K562 (cell line): ENCODE data around the gene RABL3.

Source experiments
- E2F4 ChIP-seq: sonication (generic); formaldehyde crosslinking; IDR thresholded peaks from 2 replicates; pipeline ENCODE4 v1.8.0; 2022; ENCODE audit warnings: mild to moderate bottlenecking, low read depth, missing genetic modification reagents
- HDAC1 ChIP-seq, 2 experiments: fragments of 450-650 bp; IDR thresholded peaks; 2 replicates each; pipeline ENCODE4 v1.6.1; 2016 to 2017; ENCODE audit warnings: inconsistent platforms in 1 of 2, mild to moderate bottlenecking in 1 of 2, moderate library complexity in 1 of 2
- HDGF ChIP-seq: fragments of 450-650 bp; IDR thresholded peaks from 2 replicates; pipeline ENCODE4 v1.6.1; 2016
- HNRNPUL1 ChIP-seq: fragments of 200-400 bp; formaldehyde crosslinking; IDR thresholded peaks from 2 replicates; pipeline ENCODE4 v1.6.1; 2017; ENCODE audit warnings: low read length
- ZNF217 ChIP-seq: sonication (generic); formaldehyde crosslinking; IDR thresholded peaks from 2 replicates; pipeline ENCODE4 v1.8.0; 2022; ENCODE audit warnings: mild to moderate bottlenecking, missing genetic modification reagents
- ZNF668 ChIP-seq: fragments of 250-450 bp; sonication (Bioruptor Pico); IDR thresholded peaks from 2 replicates; pipeline ENCODE4 v1.8.0; 2022; ENCODE audit warnings: mild to moderate bottlenecking, inconsistent platforms
- TF ChIP-seq, protein P1 (sequence below): fragments of 450-650 bp; formaldehyde crosslinking; IDR thresholded peaks from 2 replicates; pipeline ENCODE4 v1.4.0; 2020; ENCODE audit warnings: mild to moderate bottlenecking, moderate library complexity

DNA sequence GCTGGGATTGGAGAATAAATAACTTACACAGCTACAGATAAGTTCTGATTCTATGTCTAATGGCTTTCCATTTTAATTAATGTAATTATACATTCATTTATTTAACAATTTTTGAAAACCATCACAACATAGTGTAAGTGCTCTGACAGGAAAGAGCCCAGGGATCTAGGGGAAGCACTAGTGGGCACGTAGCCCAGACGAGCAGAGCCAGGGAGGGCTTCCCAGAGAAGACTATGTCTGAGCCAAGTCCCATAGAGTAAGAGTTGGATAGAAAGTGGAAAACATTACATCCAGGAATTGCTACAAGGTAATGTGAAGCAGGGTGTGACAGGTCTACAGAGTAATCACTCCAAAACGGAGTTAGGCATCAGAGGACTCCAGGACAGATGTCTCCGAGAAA, 57.4 kb downstream of the RABL3 start:
- TF ChIP-seq, protein P1, sequence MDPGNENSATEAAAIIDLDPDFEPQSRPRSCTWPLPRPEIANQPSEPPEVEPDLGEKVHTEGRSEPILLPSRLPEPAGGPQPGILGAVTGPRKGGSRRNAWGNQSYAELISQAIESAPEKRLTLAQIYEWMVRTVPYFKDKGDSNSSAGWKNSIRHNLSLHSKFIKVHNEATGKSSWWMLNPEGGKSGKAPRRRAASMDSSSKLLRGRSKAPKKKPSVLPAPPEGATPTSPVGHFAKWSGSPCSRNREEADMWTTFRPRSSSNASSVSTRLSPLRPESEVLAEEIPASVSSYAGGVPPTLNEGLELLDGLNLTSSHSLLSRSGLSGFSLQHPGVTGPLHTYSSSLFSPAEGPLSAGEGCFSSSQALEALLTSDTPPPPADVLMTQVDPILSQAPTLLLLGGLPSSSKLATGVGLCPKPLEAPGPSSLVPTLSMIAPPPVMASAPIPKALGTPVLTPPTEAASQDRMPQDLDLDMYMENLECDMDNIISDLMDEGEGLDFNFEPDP (CRISPR knock-in tag), result no peak
- TF ChIP-seq E2F4 (CRISPR knock-in tag) (no peak), HDAC1 (IDR thresholded peaks at IDR 0.05) (no peak), HNRNPUL1 (no peak), ZNF217 (CRISPR knock-in tag) (no peak), ZNF668 (no peak), HDGF (no peak)
